HEK293 (cell line): ENCODE measurements around the gene DENND1C.

Experiments used
- CTCF ChIA-PET: fragments of 350-600 bp; formaldehyde crosslinking; extraction: SDS; loops from one replicate; lab custom pipeline; 2021; ENCODE audit warnings: antibody characterized with exemption; lab: Yijun Ruan, JAX
- POLR2A ChIA-PET: fragments of 300-600 bp; formaldehyde crosslinking; extraction: SDS; loops from one replicate; lab custom pipeline; 2020; ENCODE audit warnings: antibody characterized with exemption, inconsistent platforms; lab: Yijun Ruan, JAX
- H3K27ac ChIP-seq: fragments of 200-500 bp; sonication (Bioruptor generic); 2 replicates; pipeline ENCODE4 v1.5.1; 2014; ENCODE audit warnings: low read depth, low read length, control low read depth, inconsistent platforms; ENCODE audit errors: extremely low read depth
- H3K36me3 ChIP-seq, 2 experiments: fragments of 200-500 bp in 1 of 2; sonication (Bioruptor generic) in 1 of 2; 1 replicate in 1 of 2; 2 replicates in 1 of 2; pipeline ENCODE4 v1.5.1; 2014 to 2017; ENCODE audit warnings: inconsistent platforms in 2 of 2, low read length in 2 of 2; ENCODE audit not compliant: control insufficient read depth in 2 of 2, insufficient read depth in 1 of 2
- H3K4me1 ChIP-seq: fragments of 200-500 bp; sonication (Bioruptor generic); 2 replicates; pipeline ENCODE4 v1.5.1; 2014; ENCODE audit warnings: mild to moderate bottlenecking, low read length, inconsistent platforms; ENCODE audit not compliant: control insufficient read depth, insufficient read depth
- H3K4me3 ChIP-seq: 2 replicates; pipeline ENCODE4 v1.5.1; 2011; ENCODE audit warnings: low read depth, mild to moderate bottlenecking, control low read depth, low read length, moderate library complexity
- H3K9me3 ChIP-seq: fragments of 200-500 bp; sonication (Bioruptor generic); 2 replicates; pipeline ENCODE4 v1.5.1; 2014; ENCODE audit warnings: low read depth, low read length, inconsistent platforms; ENCODE audit not compliant: control insufficient read depth, insufficient read depth
- GLI2 ChIP-seq: fragments of 450-650 bp; formaldehyde crosslinking; IDR thresholded peaks from 2 replicates; pipeline ENCODE4; 2017; ENCODE audit warnings: missing biosample characterization, missing genetic modification characterization, low read depth, borderline replicate concordance
- HIC1 ChIP-seq: fragments of 450-650 bp; formaldehyde crosslinking; IDR thresholded peaks from 2 replicates; pipeline ENCODE4 v1.5.1; 2016; ENCODE audit warnings: missing biosample characterization, missing genetic modification characterization
- HOXD13 ChIP-seq: sonication (generic); formaldehyde crosslinking; IDR thresholded peaks from 2 replicates; pipeline ENCODE4 v1.8.0; 2022; ENCODE audit warnings: missing genetic modification reagents, borderline replicate concordance
- KLF1 ChIP-seq: fragments of 450-650 bp; formaldehyde crosslinking; IDR thresholded peaks from 2 replicates; pipeline ENCODE4 v1.5.1; 2016; ENCODE audit warnings: missing biosample characterization, missing genetic modification characterization
- PRDM2 ChIP-seq: fragments of 450-650 bp; formaldehyde crosslinking; IDR thresholded peaks from 2 replicates; pipeline ENCODE4 v1.5.1; 2016; ENCODE audit warnings: missing biosample characterization, missing genetic modification characterization, borderline replicate concordance
- ZBTB44 ChIP-seq: fragments of 450-650 bp; IDR thresholded peaks from 2 replicates; pipeline ENCODE4 v1.5.1; 2018; ENCODE audit warnings: missing biosample characterization, mild to moderate bottlenecking, missing genetic modification characterization
- ZNF132 ChIP-seq: fragments of 450-650 bp; formaldehyde crosslinking; IDR thresholded peaks from 2 replicates; pipeline ENCODE4 v1.5.1; 2017; ENCODE audit warnings: missing biosample characterization, missing genetic modification characterization, borderline replicate concordance
- ZNF133 ChIP-seq: fragments of 450-650 bp; formaldehyde crosslinking; IDR thresholded peaks from 2 replicates; pipeline ENCODE4 v1.5.1; 2016; ENCODE audit warnings: missing biosample characterization, missing genetic modification characterization
- ZNF155 ChIP-seq: fragments of 450-650 bp; formaldehyde crosslinking; IDR thresholded peaks from 2 replicates; pipeline ENCODE4 v1.5.1; 2016; ENCODE audit warnings: missing biosample characterization, missing genetic modification characterization
- ZNF16 ChIP-seq: fragments of 450-650 bp; formaldehyde crosslinking; IDR thresholded peaks from 2 replicates; pipeline ENCODE4 v1.5.1; 2016; ENCODE audit warnings: low read depth, missing biosample characterization, missing genetic modification characterization
- ZNF366 ChIP-seq: fragments of 450-650 bp; formaldehyde crosslinking; conservative IDR thresholded peaks from 2 replicates; pipeline ENCODE4 v1.5.1; 2016; ENCODE audit warnings: missing biosample characterization, missing genetic modification characterization
- ZNF391 ChIP-seq: fragments of 450-650 bp; formaldehyde crosslinking; IDR thresholded peaks from 2 replicates; pipeline ENCODE4 v1.5.1; 2016; ENCODE audit warnings: low read depth, missing biosample characterization, missing genetic modification characterization, borderline replicate concordance
- ZNF623 ChIP-seq: fragments of 450-650 bp; formaldehyde crosslinking; IDR thresholded peaks from 2 replicates; pipeline ENCODE4 v1.5.1; 2016; ENCODE audit warnings: missing biosample characterization, missing genetic modification characterization

DENND1C gene

GRCh38 chr19:6500837-6501739 is 19.5 kb upstream of the DENND1C start:
- no peak overlapping the region for H3K4me3 ChIP-seq
- no peak overlapping the region for H3K27ac ChIP-seq
- no peak for TF ChIP-seq ZNF391 (tag by site-specific recombination)
- no peak for TF ChIP-seq HOXD13 (CRISPR knock-in tag)
- ChIA-PET POLR2A (interaction anchor here (0.7 kb wide), 1 partner anchor 307 kb away, joined by 4 read pairs; no protein-coding TSS in a partner anchor), CTCF (interaction anchor here (0.6 to 1.1 kb wide), 4 partner anchors 13 to 362 kb away, joined by 3 to 10 read pairs (median 4); no protein-coding TSS in a partner anchor)
- no peaks in the 10 kb centered on the region; the same call in 1 of the 2 replicates for H3K4me1 ChIP-seq
- no peaks in the 10 kb centered on the region; a peak in 1 of 3 replicates for H3K36me3 ChIP-seq
- no peaks in the 10 kb centered on the region for H3K9me3 ChIP-seq

GRCh38 chr19:6499052-6499790 is 17.6 kb upstream of the DENND1C start:
- POLR2A ChIA-PET = interaction anchor here (0.7 to 1.2 kb wide), 2 partner anchors 16 to 179 kb away, joined by 4 to 5 read pairs; no protein-coding TSS in a partner anchor
- H3K36me3 ChIP-seq = peaks cover 0 to 7% of the 10 kb centered on the region in 2 experiments; a peak in 2 of 3 replicates

GRCh38 chr19:6498294-6499036 is 16.9 kb upstream of the DENND1C start:
- ChIA-PET POLR2A (interaction anchor here (1.2 kb wide), 1 partner anchor 15 kb away, joined by 4 read pairs; no protein-coding TSS in a partner anchor), CTCF (interaction anchor here (0.6 to 0.7 kb wide), 2 partner anchors 13 to 894 kb away, joined by 3 read pairs; no protein-coding TSS in a partner anchor)
- Histone ChIP-seq H3K9me3 (no peaks in the 10 kb centered on the region), H3K4me1 (no peaks in the 10 kb centered on the region; the same call in 1 of the 2 replicates), H3K27ac (no peak overlapping the region), H3K4me3 (no peak overlapping the region), H3K36me3 (peaks cover 0 to 7% of the 10 kb centered on the region in 2 experiments; a peak in 2 of 3 replicates)
- TF ChIP-seq PRDM2 (tag by site-specific recombination) = no peak
- no peak for TF ChIP-seq ZBTB44 (tag by site-specific recombination)
- no peak for TF ChIP-seq ZNF366 (tag by site-specific recombination)
- no peak for TF ChIP-seq GLI2 (tag by site-specific recombination)
- TF ChIP-seq ZNF133 = no peak
- no peak for TF ChIP-seq KLF1 (tag by site-specific recombination)
- TF ChIP-seq ZNF16 (tag by site-specific recombination) = peak; percentile 84
- 0 out of 2 replicates have a peak, but pooled peaks have one; percentile 10 for TF ChIP-seq ZNF623
- no peak for TF ChIP-seq ZNF132 (tag by site-specific recombination)

More at GRCh38 chr19:6499052-6499790, 17.6 kb upstream of the DENND1C start:
- Histone ChIP-seq H3K27ac (no peak overlapping the region), H3K4me3 (no peak overlapping the region), H3K4me1 (no peaks in the 10 kb centered on the region; the same call in 1 of the 2 replicates), H3K9me3 (no peaks in the 10 kb centered on the region)
- TF ChIP-seq KLF1 (tag by site-specific recombination) (peak; percentile 70), ZNF155 (tag by site-specific recombination) (no peak), HIC1 (tag by site-specific recombination) (no peak)
- CTCF ChIA-PET = interaction anchor here (0.7 kb wide), 2 partner anchors 14 to 31 kb away, joined by 3 to 4 read pairs; no protein-coding TSS in a partner anchor
